Measurements from ENCODE around the gene MTERF2.

Gene MTERF2

GRCh38 chr12:106954462-106955376, 32.2 kb downstream of the MTERF2 start:
- in situ Hi-C loops (cut with MboI; ENCODE audit: low sequenced_read_pairs) = no loop called here

- in situ Hi-C loops (cut with MboI; ENCODE audit: low sequenced_read_pairs) = no loop called here
These were observed 33.3 kb downstream of the MTERF2 start for GRCh38 chr12:106953352-106954250.

- in situ Hi-C loops (cut with MboI; ENCODE audit: low sequenced_read_pairs) = no loop called here
These were observed 36.4 kb downstream of the MTERF2 start for GRCh38 chr12:106950591-106950990.

- in situ Hi-C loops (cut with MboI; ENCODE audit: low sequenced_read_pairs) = no loop called here
These were observed 39.5 kb downstream of the MTERF2 start for GRCh38 chr12:106947461-106947860.

- in situ Hi-C loops (cut with MboI; ENCODE audit: low sequenced_read_pairs) = no loop called here
These were observed 41.6 kb downstream of the MTERF2 start for GRCh38 chr12:106945261-106945851.

GRCh38 chr12:106942775-106943174, 44.2 kb downstream of the MTERF2 start:
- in situ Hi-C loops (cut with MboI; ENCODE audit: low sequenced_read_pairs) = no loop called here

- in situ Hi-C loops (cut with MboI; ENCODE audit: low sequenced_read_pairs) = no loop called here
These were observed 45.3 kb downstream of the MTERF2 start for GRCh38 chr12:106941481-106942156.

GRCh38 chr12:106934277-106934676, 52.7 kb downstream of the MTERF2 start:
- in situ Hi-C loops (cut with MboI; ENCODE audit: low sequenced_read_pairs) = no loop called here
